H54 (cell line): Measurements from ENCODE around the gene LRMDA.

ENCODE experiments used
- DNase-seq: peaks from one replicate; pipeline ENCODE4 v3.0.0; 2011; ENCODE audit warnings: low spot score, mixed read lengths; ENCODE audit not compliant: insufficient read length
- FAIRE-seq: peaks from 3 replicates; lab custom pipeline; 2011; peaks lifted over from hg19 to GRCh38; lab: Jason Lieb, UNC
- POLR2A ChIP-seq: IDR thresholded peaks from 2 replicates; pipeline ENCODE4 v1.6.1; 2011; ENCODE audit warnings: low read depth, mild to moderate bottlenecking, low read length

The LRMDA gene

DNA sequence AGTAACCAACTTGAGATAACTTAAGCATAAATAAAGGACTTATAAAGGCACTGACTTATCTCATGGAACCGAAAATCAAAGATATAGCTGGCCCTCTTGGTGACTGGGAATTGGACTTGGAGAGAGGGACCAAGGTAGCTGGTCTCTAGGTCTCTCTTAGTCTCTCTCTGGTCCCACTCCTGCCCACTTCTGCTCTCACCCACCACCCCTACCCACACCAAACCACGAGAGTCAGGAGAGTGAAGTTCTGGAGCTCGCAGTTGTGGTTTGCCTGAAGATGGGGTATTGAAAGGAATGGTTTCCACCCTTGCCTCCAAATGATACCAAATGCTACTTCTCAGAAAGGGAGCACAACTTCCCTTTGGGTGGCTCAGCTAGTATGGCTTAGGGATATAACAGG is 216.3 kb downstream of the LRMDA start:
- TF ChIP-seq POLR2A, result no peak
- FAIRE-seq, result no peak
- no peak for DNase-seq

- FAIRE-seq (no peak), DNase-seq (no peak)
- no peak for TF ChIP-seq POLR2A
These were observed 216.9 kb downstream of the LRMDA start for GRCh38 chr10:75648351-75648750.

DNA sequence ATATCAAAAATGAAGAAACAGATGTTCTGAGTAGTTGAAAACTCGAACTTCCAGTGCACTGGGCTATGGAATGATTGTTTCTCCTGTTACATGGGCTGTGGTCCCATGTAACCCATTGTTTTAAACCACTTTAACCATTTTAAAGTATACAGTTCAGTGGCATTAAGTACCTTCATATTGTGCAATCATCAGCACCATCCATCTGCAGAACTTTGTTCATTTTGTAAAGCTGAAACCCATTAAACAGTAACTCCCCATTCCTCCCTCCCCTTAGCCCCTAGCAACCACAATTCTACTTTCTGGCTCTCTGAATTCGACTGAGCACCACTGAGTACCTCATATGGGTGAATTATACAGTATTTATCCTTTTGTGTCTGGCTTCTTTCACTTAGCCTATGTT is 217.4 kb downstream of the LRMDA start:
- FAIRE-seq (no peak), DNase-seq (no peak)
- no peak for TF ChIP-seq POLR2A

- TF ChIP-seq POLR2A, result no peak
- FAIRE-seq (no peak), DNase-seq (no peak)
These were observed 218.0 kb downstream of the LRMDA start for GRCh38 chr10:75649466-75649865.

GRCh38 chr10:75650648-75651047 is 219.2 kb downstream of the LRMDA start:
- TF ChIP-seq POLR2A, result no peak
- no peak for DNase-seq
- no peak for FAIRE-seq

- no peak for DNase-seq
- TF ChIP-seq POLR2A, result no peak
These were observed 220.0 kb downstream of the LRMDA start for GRCh38 chr10:75651417-75651816.

GRCh38 chr10:75652146-75652740 is 220.8 kb downstream of the LRMDA start:
- FAIRE-seq, result no peak
- DNase-seq, result no peak
- TF ChIP-seq POLR2A, result no peak

More at GRCh38 chr10:75651417-75651816, 220.0 kb downstream of the LRMDA start:
- FAIRE-seq, result no peak

- no peak for TF ChIP-seq POLR2A
- DNase-seq (no peak), FAIRE-seq (no peak)
These were observed 222.3 kb downstream of the LRMDA start for GRCh38 chr10:75653761-75654160.

- FAIRE-seq (no peak), DNase-seq (no peak)
- no peak for TF ChIP-seq POLR2A
These were observed 222.8 kb downstream of the LRMDA start for GRCh38 chr10:75654171-75654771.

GRCh38 chr10:75654772-75655171 is 223.3 kb downstream of the LRMDA start:
- TF ChIP-seq POLR2A, result no peak
- DNase-seq, result no peak
- FAIRE-seq, result no peak

DNA sequence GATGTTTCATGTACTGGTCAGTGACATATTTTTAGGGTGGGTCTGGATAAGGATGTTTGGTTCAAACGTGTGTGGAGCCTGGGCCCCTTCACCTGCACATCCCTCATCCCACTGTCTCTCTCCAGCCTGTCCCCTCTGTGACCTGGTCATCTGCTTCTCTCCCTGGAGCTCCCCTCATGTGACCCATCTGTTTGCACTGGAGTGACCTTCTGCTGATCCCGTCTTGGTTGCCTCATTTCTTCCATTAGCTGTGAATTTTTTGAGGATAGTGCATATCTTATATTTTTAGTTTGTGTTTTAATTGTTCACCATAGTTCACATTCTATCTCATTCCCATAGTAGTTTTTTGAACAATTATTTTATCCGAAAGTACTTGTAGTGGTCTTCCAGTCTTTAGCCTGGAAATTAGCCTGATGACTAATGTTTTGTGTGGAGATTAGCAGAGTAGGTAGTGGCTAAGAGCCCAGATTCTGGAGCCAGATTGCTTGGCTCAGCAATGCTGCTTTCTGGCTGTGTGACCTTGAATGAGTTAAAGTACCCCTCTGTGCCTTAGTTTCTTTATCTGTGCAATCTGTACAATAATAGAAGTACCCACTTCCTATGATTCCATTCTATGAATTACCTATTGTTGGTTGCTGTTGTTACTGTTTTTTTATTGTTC is 224.5 kb downstream of the LRMDA start:
- no peak for FAIRE-seq
- DNase-seq, result no peak
- TF ChIP-seq POLR2A, result no peak

DNA sequence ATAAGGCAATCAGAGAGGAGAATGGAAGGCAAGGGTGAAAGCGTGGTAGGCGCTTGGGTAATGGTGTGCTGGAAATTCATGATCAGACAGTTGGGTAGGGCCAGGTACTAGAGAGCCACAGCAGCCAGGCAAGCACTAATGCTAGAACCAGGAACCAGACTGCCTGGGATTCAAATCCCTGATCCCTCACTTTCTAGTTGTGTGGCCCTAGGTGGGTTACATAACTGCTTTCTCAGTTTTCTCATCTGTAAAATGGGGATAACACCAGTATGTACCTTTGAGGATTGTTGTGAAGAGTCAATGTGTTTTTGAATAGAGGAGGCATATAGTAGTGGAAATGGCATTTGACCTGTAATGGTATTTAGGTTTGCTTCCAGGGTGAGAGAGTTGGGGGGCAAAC is 225.9 kb downstream of the LRMDA start:
- DNase-seq, result no peak
- FAIRE-seq, result no peak
- TF ChIP-seq POLR2A, result no peak

DNA sequence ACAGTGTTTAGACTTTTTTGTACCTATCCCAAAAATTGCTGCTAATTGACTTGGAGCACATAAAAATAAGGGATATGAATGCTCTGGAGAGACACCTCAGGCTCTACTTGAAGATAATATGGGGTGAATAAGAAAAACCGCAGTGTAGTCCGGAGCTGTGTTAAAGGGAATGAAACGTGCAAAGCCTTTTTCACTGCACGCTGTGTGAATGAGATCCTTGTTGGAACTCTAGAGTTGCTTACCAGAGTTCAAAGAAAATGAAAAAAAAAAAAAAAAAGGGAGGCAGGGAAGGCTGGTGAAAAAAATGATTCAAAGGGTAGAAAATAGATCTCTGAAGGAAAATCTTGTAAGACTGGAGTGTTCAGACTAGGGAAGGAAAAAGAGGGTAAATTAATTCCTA is 226.6 kb downstream of the LRMDA start:
- FAIRE-seq (no peak), DNase-seq (no peak)
- TF ChIP-seq POLR2A, result no peak

GRCh38 chr10:75658496-75658895 is 227.1 kb downstream of the LRMDA start:
- DNase-seq, result no peak
- no peak for TF ChIP-seq POLR2A
- no peak for FAIRE-seq

- no peak for TF ChIP-seq POLR2A
- FAIRE-seq (no peak), DNase-seq (no peak)
These were observed 227.5 kb downstream of the LRMDA start for GRCh38 chr10:75658915-75659314.
